Fibroblast of skin of abdomen (primary cell): Measurements from ENCODE around the gene OTUD3.
"Not testable (repeated sequence)": the region's sequence is repeated elsewhere in the genome, so short reads cannot be mapped to it uniquely, and the experiment has no call there.

Experiments
- DNase-seq: peaks from one replicate; pipeline ENCODE4 v3.0.0-alpha.2; 2013

OTUD3 gene

GRCh38 chr1:19869453-19869852 lies 12.7 kb upstream of the OTUD3 start:
- not testable (repeated sequence) for DNase-seq

GRCh38 chr1:19869929-19870328 lies 12.3 kb upstream of the OTUD3 start:
- DNase-seq = peak; percentile 45

GRCh38 chr1:19872190-19872589 lies 10.0 kb upstream of the OTUD3 start:
- no peak for DNase-seq

- DNase-seq = no peak
Observed at GRCh38 chr1:19877181-19877750, 4.9 kb upstream of the OTUD3 start.

- peak; percentile 32 for DNase-seq
Observed at GRCh38 chr1:19877821-19878636, 4.2 kb upstream of the OTUD3 start.

GRCh38 chr1:19878637-19878985 lies 3.6 kb upstream of the OTUD3 start:
- no peak for DNase-seq

- DNase-seq = no peak
Observed at GRCh38 chr1:19879227-19879626, 3.0 kb upstream of the OTUD3 start.

GRCh38 chr1:19879661-19880060 lies 2.5 kb upstream of the OTUD3 start:
- no peak for DNase-seq

- not testable (repeated sequence) for DNase-seq
Observed at GRCh38 chr1:19880841-19881240, 1.4 kb upstream of the OTUD3 start.

- no peak for DNase-seq
Observed at GRCh38 chr1:19884312-19884711, 2.1 kb downstream of the OTUD3 start.

- no peak for DNase-seq
Observed at GRCh38 chr1:19885821-19886220, 3.6 kb downstream of the OTUD3 start.

GRCh38 chr1:19888112-19888511 lies 5.9 kb downstream of the OTUD3 start:
- DNase-seq = no peak

- DNase-seq = no peak
Observed at GRCh38 chr1:19889656-19890055, 7.5 kb downstream of the OTUD3 start.

- no peak for DNase-seq
Observed at GRCh38 chr1:19892129-19892528, 9.9 kb downstream of the OTUD3 start.

GRCh38 chr1:19892628-19893168 lies 10.5 kb downstream of the OTUD3 start:
- no peak for DNase-seq

GRCh38 chr1:19893687-19894086 lies 11.5 kb downstream of the OTUD3 start:
- DNase-seq = no peak

GRCh38 chr1:19894218-19894617 lies 12.0 kb downstream of the OTUD3 start:
- DNase-seq = no peak

GRCh38 chr1:19901653-19902052 lies 19.5 kb downstream of the OTUD3 start:
- DNase-seq = no peak

GRCh38 chr1:19903621-19904020 lies 21.4 kb downstream of the OTUD3 start:
- no peak for DNase-seq

- DNase-seq = no peak
Observed at GRCh38 chr1:19907456-19907855, 25.3 kb downstream of the OTUD3 start.

GRCh38 chr1:19909392-19909791 lies 27.2 kb downstream of the OTUD3 start:
- DNase-seq = no peak

- DNase-seq = no peak
Observed at GRCh38 chr1:19909971-19910370, 27.8 kb downstream of the OTUD3 start.

GRCh38 chr1:19910650-19911049 lies 28.5 kb downstream of the OTUD3 start:
- no peak for DNase-seq

GRCh38 chr1:19918057-19918456 lies 35.9 kb downstream of the OTUD3 start:
- DNase-seq = peak; percentile 79
